Right lobe of liver (tissue), 6 donors: ENCODE data around the gene MRPL52. TPM values are rescaled to one million over a fixed set of nuclear protein-coding genes. Genes with fewer than 3 reads are reported as not detected.

Experiments
- ATAC-seq, 4 donors: fragments of 200-7000 bp; cut with Tn5 transposase; one replicate each; pipeline ENCODE4 v1.9.1; 2020; ENCODE audit warnings: mild to moderate bottlenecking in 4 of 4, moderate library complexity in 4 of 4
- DNase-seq, 3 donors: peaks; one replicate each; pipeline ENCODE4 v3.0.0-alpha.2; 2020
- H3K27ac ChIP-seq, 3 donors: fragments of 200-600 bp; one replicate each; pipeline ENCODE4 v1.8.0; 2022
- H3K27me3 ChIP-seq, 2 donors: fragments of 200-600 bp; one replicate each; pipeline ENCODE4 v1.8.0; 2022
- H3K36me3 ChIP-seq, 4 donors: fragments of 200-600 bp; sonication (generic) in 1 of 4; one replicate each; pipeline versions ENCODE4 v1.5.1 to v1.8.0; 2017 to 2022; ENCODE audit warnings: control low read depth in 1 of 4
- H3K4me1 ChIP-seq, 4 donors: fragments of 200-600 bp; sonication (generic) in 1 of 4; one replicate each; pipeline versions ENCODE4 v1.5.1 to v1.8.0; 2017 to 2022; ENCODE audit warnings: control low read depth in 1 of 4
- H3K4me3 ChIP-seq, 3 donors: fragments of 200-600 bp; one replicate each; pipeline ENCODE4 v1.8.0; 2022
- H3K9me3 ChIP-seq, 4 donors: fragments of 200-600 bp; sonication (generic) in 1 of 4; one replicate each; pipeline versions ENCODE4 v1.5.1 to v1.8.0; 2017 to 2022; ENCODE audit warnings: control low read depth in 1 of 4
- CTCF ChIP-seq, 4 donors: fragments of 200-600 bp in 3 of 4; fragments of 450-650 bp in 1 of 4; IDR thresholded peaks; one replicate each; pipeline versions ENCODE4 v1.5.1 to v1.8.0; 2016 to 2022; ENCODE audit warnings: antibody characterized with exemption in 4 of 4, mild to moderate bottlenecking in 2 of 4
- POLR2A ChIP-seq: fragments of 450-650 bp; IDR thresholded peaks from one replicate; pipeline ENCODE4 v1.6.1; 2017; ENCODE audit warnings: antibody characterized with exemption, mild to moderate bottlenecking
- WGBS: methylation state at CpG from one replicate; pipeline ENCODE4 v1.1.6; 2018; ENCODE audit warnings: low coverage, low lambda C conversion rate; ENCODE audit not compliant: insufficient coverage; ENCODE audit errors: missing lambda C conversion rate; 5-methylcytosine and 5-hydroxymethylcytosine counted together
- intact Hi-C, 2 donors: fragments of 100-400 bp; cut with DNase I; formaldehyde crosslinking; loops; one replicate each; pipeline versions ENCODE4 v1.11.2 to v1.14.1; 2022
- total RNA-seq, 6 experiments: library from RNA; depleted of rRNA in 2 of 6; stranded (reverse); fragments of >200 nt in 2 of 6; fragmentation: NEBNext Ultra II Directional in 3 of 6; extraction: Animal tissue kit (Norgen Biotek cat#: 25700) in 3 of 6; gene quantifications; one replicate each; pipeline versions ENCODE4 v1.1.0 to v1.2.4, GENCODE V29; 2016 to 2023
- donor health status: DM: no; HTN: yes; CAD: no.
- donor health status: DM: no; HTN: no; CAD: no.
- donor health status: DM: no; HTN: no; CAD: no.
- donor health status: DM: no; HTN: yes; CAD: no.
- donor health status: DM: no; HTN: yes; CAD: no.

MRPL52 gene
- total RNA-seq, 6 experiments from 2014 or later: 42.0 to 96.6 (median 47.6) TPM

GRCh38 chr14:22843123-22843925 is 13.6 kb downstream of the MRPL52 start:
- peak in 1 of 4 donors; percentile 13 for ATAC-seq
- no peak overlapping the region for H3K27ac ChIP-seq
- H3K4me1 ChIP-seq: peaks cover 0 to 3% (median 0%) of the 10 kb centered on the region in 4 donors
- TF ChIP-seq POLR2A: no peak
- TF ChIP-seq CTCF (IDR thresholded peaks at IDR 0.05): no peak
- peak in 1 of 3 donors; percentile 26 for DNase-seq
- 76% methylated on average over 8 of the region's 21 CpGs for WGBS
- intact Hi-C loops: no loop called here
- H3K4me3 ChIP-seq: no peak overlapping the region
- H3K9me3 ChIP-seq: no peaks in the 10 kb centered on the region
- no peaks in the 10 kb centered on the region for H3K27me3 ChIP-seq
- peaks cover 0 to 8% (median 1%) of the 10 kb centered on the region in 4 donors for H3K36me3 ChIP-seq

DNA sequence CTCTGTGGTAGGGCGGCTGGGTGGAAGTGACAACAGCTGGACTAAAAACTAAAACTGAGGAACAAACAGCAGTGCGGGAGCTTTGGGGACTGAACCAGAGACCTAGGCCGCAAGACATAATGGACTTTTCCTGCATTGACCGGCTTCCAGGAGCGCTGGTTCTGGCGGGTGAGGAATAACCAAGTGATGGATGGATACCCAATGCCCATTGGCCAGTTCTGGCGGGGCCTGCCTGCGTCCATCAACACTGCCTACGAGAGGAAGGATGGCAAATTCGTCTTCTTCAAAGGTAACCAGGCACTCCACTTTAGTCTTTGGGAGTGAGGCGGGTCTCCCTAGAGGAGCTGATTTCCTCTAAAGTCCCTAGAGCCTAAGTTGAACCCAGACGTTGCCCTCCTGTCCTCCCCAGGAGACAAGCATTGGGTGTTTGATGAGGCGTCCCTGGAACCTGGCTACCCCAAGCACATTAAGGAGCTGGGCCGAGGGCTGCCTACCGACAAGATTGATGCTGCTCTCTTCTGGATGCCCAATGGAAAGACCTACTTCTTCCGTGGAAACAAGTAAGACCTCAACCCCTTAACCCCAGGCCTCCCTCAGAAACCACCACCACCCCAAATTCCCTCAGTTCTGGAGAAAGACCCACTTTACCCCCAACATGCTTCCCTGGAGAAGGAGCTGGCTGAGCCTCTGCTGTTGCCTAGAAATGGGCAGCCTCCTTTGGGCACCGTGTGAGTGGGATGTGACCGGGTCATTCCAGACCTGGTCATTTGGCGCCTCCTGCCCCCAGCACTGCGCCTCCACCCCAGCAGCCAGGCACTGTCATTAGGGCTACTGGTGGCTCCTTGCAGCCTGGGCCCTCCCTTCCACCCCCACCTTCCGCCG is 14.8 kb downstream of the MRPL52 start:
- Histone ChIP-seq H3K27ac (no peak overlapping the region), H3K4me3 (no peak overlapping the region), H3K36me3 (peaks cover 0 to 8% (median 1%) of the 10 kb centered on the region in 4 donors), H3K4me1 (no peaks in the 10 kb centered on the region), H3K27me3 (no peaks in the 10 kb centered on the region), H3K9me3 (no peaks in the 10 kb centered on the region)
- 86% methylated on average over 7 of the region's 22 CpGs for WGBS
- DNase-seq: peak in 1 of 3 donors; percentile 25
- TF ChIP-seq CTCF (IDR thresholded peaks at IDR 0.05) (no peak), POLR2A (no peak)
- no peak for ATAC-seq
- intact Hi-C loops: no loop called here

DNA sequence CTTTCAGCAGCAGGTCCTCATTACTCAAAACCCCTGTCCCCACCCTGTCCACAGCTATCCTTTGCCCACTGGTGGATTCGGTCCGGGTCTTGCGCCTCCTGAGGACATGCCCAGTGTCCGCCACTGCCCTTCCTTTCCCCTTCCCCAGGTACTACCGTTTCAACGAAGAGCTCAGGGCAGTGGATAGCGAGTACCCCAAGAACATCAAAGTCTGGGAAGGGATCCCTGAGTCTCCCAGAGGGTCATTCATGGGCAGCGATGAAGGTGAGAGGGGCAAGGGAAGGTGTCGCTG is 15.4 kb downstream of the MRPL52 start:
- H3K27me3 ChIP-seq: no peaks in the 10 kb centered on the region
- no peaks in the 10 kb centered on the region for H3K4me1 ChIP-seq
- no peaks in the 10 kb centered on the region for H3K9me3 ChIP-seq
- TF ChIP-seq CTCF (IDR thresholded peaks at IDR 0.05): no peak
- peaks cover 0 to 8% (median 1%) of the 10 kb centered on the region in 4 donors for H3K36me3 ChIP-seq
- intact Hi-C loops: no loop called here
- WGBS: 82% methylated on average over 5 of the region's 9 CpGs
- H3K27ac ChIP-seq: no peak overlapping the region
- ATAC-seq (no peak), DNase-seq (no peak)
- no peak overlapping the region for H3K4me3 ChIP-seq

- ATAC-seq: no peak
- Histone ChIP-seq H3K9me3 (no peaks in the 10 kb centered on the region), H3K4me3 (no peak overlapping the region), H3K27ac (no peak overlapping the region), H3K36me3 (peaks cover 0 to 8% (median 1%) of the 10 kb centered on the region in 4 donors), H3K27me3 (no peaks in the 10 kb centered on the region), H3K4me1 (no peaks in the 10 kb centered on the region)
- peak in 1 of 3 donors; percentile 53 for DNase-seq
- intact Hi-C loops: no loop called here
- TF ChIP-seq CTCF (IDR thresholded peaks at IDR 0.05) (no peak), POLR2A (no peak)
- WGBS: 80% methylated on average over 5 of the region's 26 CpGs
Measured at GRCh38 chr14:22845821-22846625, 16.3 kb downstream of the MRPL52 start.
